ENCODE results near the gene ITGA1. TPM values are rescaled to one million over a fixed set of nuclear protein-coding genes. Genes with fewer than 3 reads are reported as not detected.

Gene ITGA1
- polyA plus RNA-seq, 2 donors = 5.3 to 7.7 TPM

DNA sequence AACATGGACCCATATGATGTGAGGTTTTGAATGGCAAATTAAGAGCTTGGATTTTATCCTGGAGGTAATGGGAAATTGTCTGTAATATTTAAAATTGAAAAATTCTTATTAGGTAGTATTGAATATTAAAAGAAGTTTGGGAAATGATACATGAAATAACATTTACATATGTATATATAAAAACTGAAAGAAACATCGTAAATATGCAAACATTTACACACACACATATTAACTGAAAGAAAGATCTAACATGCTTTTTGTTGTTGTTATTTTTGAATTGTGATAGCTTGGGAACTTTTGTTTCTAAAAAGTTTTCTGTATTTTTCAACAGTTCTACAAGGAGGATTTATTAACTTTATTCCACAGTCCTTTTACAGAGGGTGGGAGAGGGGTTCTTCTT is 118.6 kb downstream of the ITGA1 start:
- Histone ChIP-seq H3K27me3 (ENCODE audit: control insufficient read depth in 1 of 2, insufficient read depth in 2 of 2, low read length in 2 of 2) (no peaks in the 10 kb centered on the region), H3K4me3 (ENCODE audit: low read depth in 1 of 2, low read length in 2 of 2) (no peak overlapping the region), H3K4me1 (ENCODE audit: control insufficient read depth in 2 of 2, insufficient read depth in 2 of 2, low read length in 1 of 2) (no peaks in the 10 kb centered on the region), H3K36me3 (ENCODE audit: control insufficient read depth in 2 of 2, insufficient read depth in 2 of 2, low read length in 1 of 2) (no peaks in the 10 kb centered on the region), H3K27ac (ENCODE audit: low read depth in 2 of 2, low read length in 1 of 2) (no peak overlapping the region), H3K9me3 (ENCODE audit: control insufficient read depth in 2 of 2, insufficient read depth in 1 of 2, low read depth in 1 of 2, low read length in 1 of 2) (no peaks in the 10 kb centered on the region)
- 87 to 93% methylated on average over 1 of the region's 1 CpG for WGBS, 2 donors

DNA sequence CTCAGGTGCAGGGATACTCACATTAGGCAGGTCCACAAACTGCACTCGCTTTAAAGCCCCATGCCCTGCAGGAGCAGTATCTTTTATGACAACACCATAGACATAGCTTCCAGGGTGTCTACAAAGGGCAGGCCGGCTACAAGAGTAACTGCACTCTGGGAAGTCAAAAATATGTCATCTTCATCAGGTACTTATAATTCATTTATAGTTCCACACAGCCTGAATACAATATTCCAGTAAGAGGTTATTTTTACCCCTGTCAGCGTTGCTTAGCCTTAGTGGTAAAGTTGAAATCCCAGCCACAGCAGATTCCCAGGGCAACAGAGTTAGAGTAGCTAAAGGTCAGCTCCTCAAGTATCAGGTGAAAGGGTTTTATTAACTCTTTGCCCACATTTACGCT is 119.1 kb downstream of the ITGA1 start:
- Histone ChIP-seq H3K27ac (ENCODE audit: low read depth in 2 of 2, low read length in 1 of 2) (no peak overlapping the region), H3K36me3 (ENCODE audit: control insufficient read depth in 2 of 2, insufficient read depth in 2 of 2, low read length in 1 of 2) (no peaks in the 10 kb centered on the region), H3K4me3 (ENCODE audit: low read depth in 1 of 2, low read length in 2 of 2) (no peak overlapping the region), H3K9me3 (ENCODE audit: control insufficient read depth in 2 of 2, insufficient read depth in 1 of 2, low read depth in 1 of 2, low read length in 1 of 2) (no peaks in the 10 kb centered on the region), H3K27me3 (ENCODE audit: control insufficient read depth in 1 of 2, insufficient read depth in 2 of 2, low read length in 2 of 2) (no peaks in the 10 kb centered on the region), H3K4me1 (ENCODE audit: control insufficient read depth in 2 of 2, insufficient read depth in 2 of 2, low read length in 1 of 2) (no peaks in the 10 kb centered on the region)
- 91 to 93% methylated on average over 4 of the region's 4 CpGs for WGBS, 2 donors

DNA sequence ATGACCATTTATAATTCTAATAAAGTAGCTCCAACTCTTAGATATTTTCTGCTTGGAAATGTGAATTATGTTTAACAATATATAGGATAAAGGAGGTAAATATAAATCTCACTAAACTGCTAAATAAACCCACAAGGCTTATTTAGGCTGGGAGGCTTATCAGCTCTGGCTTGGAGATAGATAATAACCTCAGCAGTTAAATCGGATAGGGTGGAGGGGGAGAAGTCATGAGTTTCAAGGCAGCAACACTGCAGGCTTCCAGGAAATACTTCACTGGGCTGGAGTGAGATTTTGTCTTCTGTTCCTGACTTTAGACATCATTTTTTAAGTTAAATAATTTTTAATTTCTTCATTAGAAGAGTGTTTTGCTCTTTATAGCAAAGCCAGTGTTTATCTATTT is 121.5 kb downstream of the ITGA1 start:
- Histone ChIP-seq H3K4me3 (ENCODE audit: low read depth in 1 of 2, low read length in 2 of 2) (no peak overlapping the region), H3K4me1 (ENCODE audit: control insufficient read depth in 2 of 2, insufficient read depth in 2 of 2, low read length in 1 of 2) (no peaks in the 10 kb centered on the region), H3K27me3 (ENCODE audit: control insufficient read depth in 1 of 2, insufficient read depth in 2 of 2, low read length in 2 of 2) (no peaks in the 10 kb centered on the region), H3K36me3 (ENCODE audit: control insufficient read depth in 2 of 2, insufficient read depth in 2 of 2, low read length in 1 of 2) (no peaks in the 10 kb centered on the region), H3K9me3 (ENCODE audit: control insufficient read depth in 2 of 2, insufficient read depth in 1 of 2, low read depth in 1 of 2, low read length in 1 of 2) (no peaks in the 10 kb centered on the region), H3K27ac (ENCODE audit: low read depth in 2 of 2, low read length in 1 of 2) (no peak overlapping the region)
- 20 to 41% methylated on average over 1 of the region's 1 CpG for WGBS, 2 donors

DNA sequence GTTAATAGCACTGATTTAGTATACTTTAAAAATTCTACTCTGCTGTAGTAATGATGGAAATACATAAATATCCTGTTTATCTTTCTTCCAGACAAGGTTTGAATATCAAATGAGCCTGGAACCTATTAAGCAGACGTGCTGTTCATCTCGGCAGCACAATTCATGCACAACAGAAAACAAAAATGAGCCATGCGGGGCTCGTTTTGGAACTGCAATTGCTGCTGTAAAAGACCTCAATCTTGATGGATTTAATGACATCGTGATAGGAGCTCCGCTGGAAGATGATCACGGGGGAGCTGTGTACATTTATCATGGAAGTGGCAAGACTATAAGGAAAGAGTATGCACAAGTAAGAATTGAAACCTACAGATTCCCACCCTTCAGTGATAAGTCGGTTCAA is 122.4 kb downstream of the ITGA1 start:
- WGBS, 2 donors = 64 to 66% methylated on average over 8 of the region's 8 CpGs
- H3K27ac ChIP-seq (ENCODE audit: low read depth in 2 of 2, low read length in 1 of 2) = no peak overlapping the region
- no peaks in the 10 kb centered on the region for H3K27me3 ChIP-seq (ENCODE audit: control insufficient read depth in 1 of 2, insufficient read depth in 2 of 2, low read length in 2 of 2)
- H3K4me3 ChIP-seq (ENCODE audit: low read depth in 1 of 2, low read length in 2 of 2) = no peak overlapping the region
- no peaks in the 10 kb centered on the region for H3K4me1 ChIP-seq (ENCODE audit: control insufficient read depth in 2 of 2, insufficient read depth in 2 of 2, low read length in 1 of 2)
- H3K36me3 ChIP-seq (ENCODE audit: control insufficient read depth in 2 of 2, insufficient read depth in 2 of 2, low read length in 1 of 2) = no peaks in the 10 kb centered on the region
- H3K9me3 ChIP-seq (ENCODE audit: control insufficient read depth in 2 of 2, insufficient read depth in 1 of 2, low read depth in 1 of 2, low read length in 1 of 2) = no peaks in the 10 kb centered on the region

DNA sequence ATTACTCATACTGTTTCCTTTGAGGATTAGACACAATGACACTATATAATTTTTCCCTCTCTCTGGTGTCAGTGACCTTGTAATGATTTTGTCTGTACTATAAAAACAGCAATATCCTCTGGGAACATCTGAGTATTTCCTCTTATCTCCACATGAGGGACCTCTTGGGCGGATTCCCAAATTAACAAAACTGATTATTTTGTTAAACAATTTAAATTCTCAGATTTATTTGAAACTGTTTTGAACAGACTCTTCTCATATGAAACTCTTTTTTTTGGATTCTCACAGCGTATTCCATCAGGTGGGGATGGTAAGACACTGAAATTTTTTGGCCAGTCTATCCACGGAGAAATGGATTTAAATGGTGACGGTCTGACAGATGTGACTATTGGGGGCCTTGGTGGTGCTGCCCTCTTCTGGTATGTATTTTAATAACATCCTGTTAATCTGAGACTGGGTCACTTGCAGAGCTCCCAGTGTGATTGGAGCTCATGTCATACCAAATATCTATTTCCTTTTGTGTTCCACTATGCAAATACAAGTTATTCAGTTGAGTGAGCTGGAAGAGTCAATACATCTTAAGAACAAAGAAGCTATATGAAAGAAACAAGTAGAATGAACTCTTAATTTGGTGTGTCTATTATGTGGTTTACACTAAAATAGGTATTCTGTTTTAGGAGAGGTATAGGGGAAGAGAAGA is 127.6 kb downstream of the ITGA1 start:
- no peaks in the 10 kb centered on the region for H3K36me3 ChIP-seq (ENCODE audit: control insufficient read depth in 2 of 2, insufficient read depth in 2 of 2, low read length in 1 of 2)
- no peaks in the 10 kb centered on the region for H3K27me3 ChIP-seq (ENCODE audit: control insufficient read depth in 1 of 2, insufficient read depth in 2 of 2, low read length in 2 of 2)
- 8 to 13% methylated on average over 4 of the region's 4 CpGs for WGBS, 2 donors
- H3K9me3 ChIP-seq (ENCODE audit: control insufficient read depth in 2 of 2, insufficient read depth in 1 of 2, low read depth in 1 of 2, low read length in 1 of 2) = no peaks in the 10 kb centered on the region
- H3K4me3 ChIP-seq (ENCODE audit: low read depth in 1 of 2, low read length in 2 of 2) = no peak overlapping the region
- no peaks in the 10 kb centered on the region for H3K4me1 ChIP-seq (ENCODE audit: control insufficient read depth in 2 of 2, insufficient read depth in 2 of 2, low read length in 1 of 2)
- H3K27ac ChIP-seq (ENCODE audit: low read depth in 2 of 2, low read length in 1 of 2) = no peak overlapping the region

DNA sequence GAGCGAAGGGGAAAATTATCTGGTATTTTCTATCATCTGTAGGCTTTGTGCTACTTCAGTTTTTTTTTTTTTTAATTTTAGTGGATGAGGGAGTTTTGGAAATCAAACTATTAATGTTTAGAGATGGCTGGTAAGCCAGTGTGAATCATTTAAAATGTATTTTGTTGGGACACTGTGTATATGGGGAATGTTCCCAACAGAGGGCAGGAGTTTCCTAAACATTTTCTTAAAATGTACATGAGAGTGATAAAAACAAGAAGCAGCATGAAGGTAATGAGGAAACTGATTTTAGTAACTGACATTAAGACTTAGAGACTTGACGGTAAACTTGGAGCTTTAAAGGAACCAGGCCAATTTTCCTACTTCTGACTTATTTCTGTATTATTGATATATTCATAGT is 133.2 kb downstream of the ITGA1 start:
- H3K27me3 ChIP-seq (ENCODE audit: control insufficient read depth in 1 of 2, insufficient read depth in 2 of 2, low read length in 2 of 2) = no peaks in the 10 kb centered on the region
- no peaks in the 10 kb centered on the region for H3K36me3 ChIP-seq (ENCODE audit: control insufficient read depth in 2 of 2, insufficient read depth in 2 of 2, low read length in 1 of 2)
- no peaks in the 10 kb centered on the region for H3K4me1 ChIP-seq (ENCODE audit: control insufficient read depth in 2 of 2, insufficient read depth in 2 of 2, low read length in 1 of 2)
- no peak overlapping the region for H3K4me3 ChIP-seq (ENCODE audit: low read depth in 1 of 2, low read length in 2 of 2)
- H3K9me3 ChIP-seq (ENCODE audit: control insufficient read depth in 2 of 2, insufficient read depth in 1 of 2, low read depth in 1 of 2, low read length in 1 of 2) = no peaks in the 10 kb centered on the region
- 85 to 87% methylated on average over 2 of the region's 2 CpGs for WGBS, 2 donors
- no peak overlapping the region for H3K27ac ChIP-seq (ENCODE audit: low read depth in 2 of 2, low read length in 1 of 2)

DNA sequence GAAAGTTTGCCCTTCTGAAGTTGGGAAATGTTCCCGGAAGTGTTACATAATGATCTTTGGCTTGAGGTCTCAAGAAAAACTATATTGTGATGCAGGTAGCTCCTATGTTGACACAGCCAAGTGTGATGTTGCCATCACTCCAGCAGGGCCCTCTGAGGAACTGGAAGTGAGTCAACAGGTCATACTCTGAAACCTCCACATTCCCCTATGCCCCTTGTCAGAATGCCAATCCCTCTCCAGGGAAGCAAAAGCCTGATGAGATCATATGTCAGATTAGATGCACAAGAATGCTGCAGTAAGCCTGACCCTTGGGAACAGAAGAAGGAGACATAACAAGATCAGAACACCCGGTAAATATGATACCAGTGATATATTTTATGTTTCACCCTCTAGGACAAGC is 134.7 kb downstream of the ITGA1 start:
- Histone ChIP-seq H3K36me3 (ENCODE audit: control insufficient read depth in 2 of 2, insufficient read depth in 2 of 2, low read length in 1 of 2) (no peaks in the 10 kb centered on the region), H3K9me3 (ENCODE audit: control insufficient read depth in 2 of 2, insufficient read depth in 1 of 2, low read depth in 1 of 2, low read length in 1 of 2) (no peaks in the 10 kb centered on the region), H3K27ac (ENCODE audit: low read depth in 2 of 2, low read length in 1 of 2) (no peak overlapping the region), H3K4me1 (ENCODE audit: control insufficient read depth in 2 of 2, insufficient read depth in 2 of 2, low read length in 1 of 2) (no peaks in the 10 kb centered on the region), H3K27me3 (ENCODE audit: control insufficient read depth in 1 of 2, insufficient read depth in 2 of 2, low read length in 2 of 2) (no peaks in the 10 kb centered on the region), H3K4me3 (ENCODE audit: low read depth in 1 of 2, low read length in 2 of 2) (no peak overlapping the region)
- 64 to 66% methylated on average over 2 of the region's 2 CpGs for WGBS, 2 donors

DNA sequence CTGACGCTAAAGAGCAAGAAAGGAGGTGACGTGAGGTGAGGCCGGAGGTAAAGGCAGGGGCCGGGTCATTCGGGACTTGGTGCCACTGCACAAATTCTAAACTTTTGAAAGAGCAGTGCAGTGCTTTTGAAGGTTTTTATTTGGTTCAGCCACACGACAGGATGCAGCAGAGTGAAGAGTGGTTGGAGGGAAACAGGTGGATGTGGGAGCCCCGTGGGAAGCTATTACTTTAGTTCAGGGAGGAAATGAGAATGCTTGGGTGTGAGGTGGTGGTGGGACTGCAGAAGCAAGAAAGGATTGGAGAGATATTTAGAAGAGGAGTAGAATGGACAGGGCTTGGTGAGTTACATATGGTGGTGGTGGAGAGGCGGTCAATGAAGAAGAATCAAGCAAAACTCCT is 136.7 kb downstream of the ITGA1 start:
- WGBS, 2 donors = 78 to 85% methylated on average over 8 of the region's 8 CpGs
- no peak overlapping the region for H3K27ac ChIP-seq (ENCODE audit: low read depth in 2 of 2, low read length in 1 of 2)
- no peaks in the 10 kb centered on the region for H3K9me3 ChIP-seq (ENCODE audit: control insufficient read depth in 2 of 2, insufficient read depth in 1 of 2, low read depth in 1 of 2, low read length in 1 of 2)
- H3K4me3 ChIP-seq (ENCODE audit: low read depth in 1 of 2, low read length in 2 of 2) = no peak overlapping the region
- no peaks in the 10 kb centered on the region for H3K36me3 ChIP-seq (ENCODE audit: control insufficient read depth in 2 of 2, insufficient read depth in 2 of 2, low read length in 1 of 2)
- no peaks in the 10 kb centered on the region for H3K4me1 ChIP-seq (ENCODE audit: control insufficient read depth in 2 of 2, insufficient read depth in 2 of 2, low read length in 1 of 2)
- H3K27me3 ChIP-seq (ENCODE audit: control insufficient read depth in 1 of 2, insufficient read depth in 2 of 2, low read length in 2 of 2) = no peaks in the 10 kb centered on the region

DNA sequence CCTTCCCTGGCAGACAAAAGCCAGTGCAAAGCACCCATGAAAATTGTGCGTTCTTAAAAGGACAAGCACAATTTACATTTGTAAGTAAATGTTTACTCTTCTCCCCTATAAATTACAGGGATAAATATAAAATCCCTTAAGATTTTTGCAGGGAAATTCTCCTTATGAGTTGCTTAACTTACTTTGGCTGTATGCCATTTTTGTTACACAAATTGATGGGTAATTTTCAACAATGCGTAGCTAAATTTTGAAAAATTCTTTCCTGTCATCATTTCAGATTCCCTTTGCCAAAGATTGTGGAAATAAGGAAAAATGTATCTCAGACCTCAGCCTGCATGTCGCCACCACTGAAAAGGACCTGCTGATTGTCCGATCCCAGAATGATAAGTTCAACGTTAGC is 137.3 kb downstream of the ITGA1 start:
- H3K4me3 ChIP-seq (ENCODE audit: low read depth in 1 of 2, low read length in 2 of 2) = no peak overlapping the region
- H3K27me3 ChIP-seq (ENCODE audit: control insufficient read depth in 1 of 2, insufficient read depth in 2 of 2, low read length in 2 of 2) = no peaks in the 10 kb centered on the region
- 87% methylated on average over 5 of the region's 5 CpGs for WGBS, 2 donors
- H3K27ac ChIP-seq (ENCODE audit: low read depth in 2 of 2, low read length in 1 of 2) = no peak overlapping the region
- H3K9me3 ChIP-seq (ENCODE audit: control insufficient read depth in 2 of 2, insufficient read depth in 1 of 2, low read depth in 1 of 2, low read length in 1 of 2) = no peaks in the 10 kb centered on the region
- H3K36me3 ChIP-seq (ENCODE audit: control insufficient read depth in 2 of 2, insufficient read depth in 2 of 2, low read length in 1 of 2) = no peaks in the 10 kb centered on the region
- H3K4me1 ChIP-seq (ENCODE audit: control insufficient read depth in 2 of 2, insufficient read depth in 2 of 2, low read length in 1 of 2) = no peaks in the 10 kb centered on the region

DNA sequence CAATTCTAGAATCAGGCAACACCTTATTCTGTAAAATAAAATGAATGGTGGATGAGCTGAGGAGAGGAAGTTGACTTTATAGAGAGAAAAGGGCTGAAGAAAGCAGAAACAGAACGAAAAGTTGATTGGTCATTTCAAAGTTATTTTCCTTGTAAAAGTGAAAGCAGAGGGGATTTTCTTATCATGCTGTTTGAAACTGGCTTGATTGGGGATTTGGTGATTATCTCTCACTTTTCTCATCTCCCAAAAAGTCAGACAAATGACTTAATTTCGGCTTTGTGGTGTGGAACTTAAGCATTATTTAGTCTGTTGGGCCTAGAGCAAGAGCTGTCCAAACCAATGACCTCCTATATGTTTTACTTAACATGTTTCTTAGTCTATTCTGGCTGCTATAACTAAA is 141.0 kb downstream of the ITGA1 start:
- no peaks in the 10 kb centered on the region for H3K36me3 ChIP-seq (ENCODE audit: control insufficient read depth in 2 of 2, insufficient read depth in 2 of 2, low read length in 1 of 2)
- H3K27ac ChIP-seq (ENCODE audit: low read depth in 2 of 2, low read length in 1 of 2) = no peak overlapping the region
- H3K4me3 ChIP-seq (ENCODE audit: low read depth in 1 of 2, low read length in 2 of 2) = no peak overlapping the region
- no peaks in the 10 kb centered on the region for H3K4me1 ChIP-seq (ENCODE audit: control insufficient read depth in 2 of 2, insufficient read depth in 2 of 2, low read length in 1 of 2)
- no peaks in the 10 kb centered on the region for H3K9me3 ChIP-seq (ENCODE audit: control insufficient read depth in 2 of 2, insufficient read depth in 1 of 2, low read depth in 1 of 2, low read length in 1 of 2)
- WGBS, 2 donors = 41 to 63% methylated on average over 2 of the region's 2 CpGs
- no peaks in the 10 kb centered on the region for H3K27me3 ChIP-seq (ENCODE audit: control insufficient read depth in 1 of 2, insufficient read depth in 2 of 2, low read length in 2 of 2)
